Stomach (tissue), 4 donors: ENCODE data around the gene LSAMP.

Experiments used
- POLR2A ChIP-seq, 4 donors: fragments of 450-650 bp; IDR thresholded peaks; one replicate each; pipeline ENCODE4 v1.6.1; 2016; ENCODE audit warnings: antibody characterized with exemption in 4 of 4, control low read depth in 2 of 4, mild to moderate bottlenecking in 1 of 4, moderate library complexity in 1 of 4
- TF ChIP-seq, protein P1 (sequence below), 7 experiments: fragments of 450-650 bp in 4 of 7; fragments of 200-600 bp in 3 of 7; sonication (generic) in 3 of 7; IDR thresholded peaks; one replicate each; pipeline ENCODE4 v1.5.1; 2016 to 2019; ENCODE audit warnings: antibody characterized with exemption in 7 of 7, control low read depth in 2 of 7, mild to moderate bottlenecking in 1 of 7

DNA sequence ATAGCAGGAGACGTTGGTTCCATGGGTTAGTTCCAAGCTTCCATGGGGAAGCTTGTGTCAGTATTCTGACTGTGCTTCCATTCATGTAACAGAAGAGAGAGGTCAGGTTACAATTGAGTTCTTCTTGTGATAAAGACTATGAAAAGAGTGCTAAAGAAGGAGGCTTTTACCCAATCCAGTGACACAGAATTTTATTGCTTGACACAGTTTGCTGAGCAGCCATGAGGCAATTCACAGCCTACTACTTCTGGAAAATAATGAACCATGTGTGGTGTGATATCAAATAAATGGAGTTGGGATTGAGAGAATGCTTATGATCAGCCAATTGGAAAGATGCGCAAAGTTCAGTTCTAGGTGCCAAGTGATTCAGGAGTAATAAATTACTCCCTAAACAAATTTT lies 233.4 kb downstream of the LSAMP start:
- TF ChIP-seq, protein P1, sequence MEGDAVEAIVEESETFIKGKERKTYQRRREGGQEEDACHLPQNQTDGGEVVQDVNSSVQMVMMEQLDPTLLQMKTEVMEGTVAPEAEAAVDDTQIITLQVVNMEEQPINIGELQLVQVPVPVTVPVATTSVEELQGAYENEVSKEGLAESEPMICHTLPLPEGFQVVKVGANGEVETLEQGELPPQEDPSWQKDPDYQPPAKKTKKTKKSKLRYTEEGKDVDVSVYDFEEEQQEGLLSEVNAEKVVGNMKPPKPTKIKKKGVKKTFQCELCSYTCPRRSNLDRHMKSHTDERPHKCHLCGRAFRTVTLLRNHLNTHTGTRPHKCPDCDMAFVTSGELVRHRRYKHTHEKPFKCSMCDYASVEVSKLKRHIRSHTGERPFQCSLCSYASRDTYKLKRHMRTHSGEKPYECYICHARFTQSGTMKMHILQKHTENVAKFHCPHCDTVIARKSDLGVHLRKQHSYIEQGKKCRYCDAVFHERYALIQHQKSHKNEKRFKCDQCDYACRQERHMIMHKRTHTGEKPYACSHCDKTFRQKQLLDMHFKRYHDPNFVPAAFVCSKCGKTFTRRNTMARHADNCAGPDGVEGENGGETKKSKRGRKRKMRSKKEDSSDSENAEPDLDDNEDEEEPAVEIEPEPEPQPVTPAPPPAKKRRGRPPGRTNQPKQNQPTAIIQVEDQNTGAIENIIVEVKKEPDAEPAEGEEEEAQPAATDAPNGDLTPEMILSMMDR (IDR thresholded peaks at IDR 0.05): no peak
- TF ChIP-seq POLR2A (IDR thresholded peaks at IDR 0.05): no peak
